ENCODE data around the gene YTHDC1.
"Not testable (repeated sequence)": the region's sequence is repeated elsewhere in the genome, so short reads cannot be mapped to it uniquely, and the experiment has no call there.

The YTHDC1 gene

GRCh38 chr4:68349649-68350360, at the start of gene YTHDC1:
Gene YTHDC1, minus strand, starts transcription at chr4:68350090. Its CDS starts 337 bp downstream, at chr4:68349753.
- DNase-seq (ENCODE audit: low read depth in 2 of 2): peak; percentile 90 to 92

DNA sequence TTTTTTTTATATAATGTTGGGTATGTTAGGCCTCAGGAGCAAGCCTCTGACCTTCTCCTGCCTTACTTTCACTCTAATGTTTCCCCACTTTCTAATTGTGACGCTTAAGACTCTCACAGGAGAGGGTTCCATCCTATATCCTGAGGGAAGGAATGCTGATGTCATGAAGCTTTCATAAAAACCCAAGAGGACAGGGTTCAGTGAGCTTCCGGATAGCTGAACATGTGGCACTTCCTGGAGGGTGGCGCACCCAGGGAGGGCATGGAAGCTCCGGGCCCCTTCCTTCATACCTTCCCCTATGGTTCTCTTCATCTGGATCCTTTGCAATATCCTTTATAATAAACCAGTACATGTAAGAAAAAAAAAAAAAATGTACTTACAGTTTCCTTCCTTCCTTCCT, 49.4 kb upstream of the YTHDC1 start:
- DNase-seq (ENCODE audit: low read depth in 2 of 2): no peak

- DNase-seq (ENCODE audit: low read depth in 2 of 2): no peak
Observed at GRCh38 chr4:68396756-68397155, 46.9 kb upstream of the YTHDC1 start.

DNA sequence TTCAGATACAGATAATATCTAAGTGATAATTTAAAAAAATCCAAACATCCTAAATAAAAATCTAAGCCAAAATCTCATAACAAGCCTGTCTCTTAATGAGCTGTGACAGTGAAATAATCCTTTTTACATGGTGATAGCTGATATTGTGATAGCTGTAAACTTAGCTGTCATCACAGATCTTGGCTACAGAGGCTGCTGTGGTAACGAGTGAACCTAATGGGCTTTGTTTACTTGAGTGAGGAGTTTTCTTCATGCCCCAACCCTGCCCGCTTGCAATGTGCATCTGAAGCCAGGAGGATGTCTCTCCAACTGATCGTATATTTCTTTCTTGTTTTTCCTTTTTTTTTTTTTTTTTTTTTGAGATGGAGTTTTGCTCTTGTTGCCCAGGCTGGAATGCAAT, 41.5 kb upstream of the YTHDC1 start:
- DNase-seq (ENCODE audit: low read depth in 2 of 2): no peak

- DNase-seq (ENCODE audit: low read depth in 2 of 2): no peak
Observed at GRCh38 chr4:68390205-68390935, 40.5 kb upstream of the YTHDC1 start.

DNA sequence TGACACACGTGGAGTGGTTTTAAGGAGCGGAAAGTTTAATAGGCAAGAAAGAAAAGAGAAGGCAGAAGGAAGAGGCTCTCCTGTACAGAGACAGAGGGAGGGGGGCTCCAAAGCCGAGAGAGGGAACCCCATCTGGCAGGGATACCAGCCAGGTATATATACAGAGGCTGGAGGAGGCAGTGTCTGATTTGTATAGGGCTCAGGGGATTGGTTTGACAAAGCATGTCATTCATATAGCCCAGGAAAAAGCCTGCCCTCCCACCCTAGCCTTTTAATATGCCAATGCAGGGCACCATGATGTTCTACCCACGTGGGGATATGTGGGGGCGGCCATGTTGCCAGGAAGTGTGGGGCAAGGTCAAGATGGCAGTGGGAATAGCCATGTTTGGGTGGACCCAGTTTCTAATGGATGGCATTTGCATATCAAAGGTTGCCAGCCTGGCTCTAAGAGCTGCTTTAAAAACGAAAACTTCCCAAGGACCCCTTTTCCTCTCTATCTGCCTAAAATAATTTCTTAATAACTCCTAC, 39.6 kb upstream of the YTHDC1 start:
- not testable (repeated sequence) for DNase-seq (ENCODE audit: low read depth in 2 of 2)

- DNase-seq (ENCODE audit: low read depth in 2 of 2): no peak
Observed at GRCh38 chr4:68388347-68388865, 38.5 kb upstream of the YTHDC1 start.

DNA sequence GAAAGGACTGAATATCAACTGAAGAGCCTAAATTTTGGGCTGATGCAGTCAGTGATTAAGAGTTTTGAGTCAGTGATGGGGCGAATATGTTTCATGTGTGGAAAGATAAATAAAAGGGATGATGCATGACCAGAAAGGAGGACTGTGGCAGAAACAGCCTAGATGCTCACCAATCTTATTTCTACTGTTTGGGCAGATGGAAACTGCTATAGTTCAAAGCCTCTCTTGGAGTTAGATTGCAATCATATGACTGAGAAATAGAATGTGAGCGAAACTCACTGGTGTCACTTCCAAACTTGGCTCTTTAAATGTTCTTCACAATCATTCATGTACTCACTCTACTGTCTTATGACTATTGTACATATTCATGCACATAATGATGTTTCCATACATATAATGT, 35.4 kb upstream of the YTHDC1 start:
- no peak for DNase-seq (ENCODE audit: low read depth in 2 of 2)

DNA sequence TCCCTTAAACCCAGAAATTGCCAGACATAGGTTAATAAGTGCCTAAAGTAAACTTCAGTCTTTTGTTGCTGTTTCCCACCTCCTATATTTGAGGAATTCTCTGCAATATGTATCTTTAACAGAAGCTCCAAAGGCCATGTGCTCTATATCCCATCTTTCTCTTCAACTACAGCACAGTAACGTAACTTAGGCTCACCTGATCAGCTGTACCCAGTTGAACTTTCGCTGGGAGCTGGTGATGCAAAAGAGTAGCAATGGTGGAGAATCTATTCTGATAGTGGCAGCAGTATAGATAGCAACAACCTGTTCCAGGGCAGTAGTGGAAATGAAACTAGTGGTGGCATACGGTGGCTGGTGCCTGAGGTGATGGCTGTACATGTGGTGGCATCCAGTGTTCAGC, 33.2 kb upstream of the YTHDC1 start:
- no peak for DNase-seq (ENCODE audit: low read depth in 2 of 2)

DNA sequence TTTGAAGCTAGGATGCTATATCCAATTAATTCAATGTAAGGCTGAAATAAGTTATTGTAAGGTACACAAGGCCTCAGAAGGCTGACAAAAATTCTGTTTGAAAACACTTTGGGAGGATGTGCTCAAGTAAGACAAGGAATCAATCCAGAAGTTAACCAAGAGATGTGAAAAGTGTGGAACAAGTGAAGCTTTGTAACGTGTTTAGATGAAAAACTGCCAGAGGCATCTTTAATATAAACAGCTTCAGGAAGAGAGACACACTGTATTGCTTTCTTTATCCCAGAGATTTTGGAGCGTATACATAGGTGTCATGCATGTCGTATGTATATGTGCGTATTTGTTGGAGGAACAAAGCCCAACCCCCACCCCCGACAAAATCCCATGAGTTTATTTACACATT, 28.3 kb upstream of the YTHDC1 start:
- DNase-seq (ENCODE audit: low read depth in 2 of 2): no peak

DNA sequence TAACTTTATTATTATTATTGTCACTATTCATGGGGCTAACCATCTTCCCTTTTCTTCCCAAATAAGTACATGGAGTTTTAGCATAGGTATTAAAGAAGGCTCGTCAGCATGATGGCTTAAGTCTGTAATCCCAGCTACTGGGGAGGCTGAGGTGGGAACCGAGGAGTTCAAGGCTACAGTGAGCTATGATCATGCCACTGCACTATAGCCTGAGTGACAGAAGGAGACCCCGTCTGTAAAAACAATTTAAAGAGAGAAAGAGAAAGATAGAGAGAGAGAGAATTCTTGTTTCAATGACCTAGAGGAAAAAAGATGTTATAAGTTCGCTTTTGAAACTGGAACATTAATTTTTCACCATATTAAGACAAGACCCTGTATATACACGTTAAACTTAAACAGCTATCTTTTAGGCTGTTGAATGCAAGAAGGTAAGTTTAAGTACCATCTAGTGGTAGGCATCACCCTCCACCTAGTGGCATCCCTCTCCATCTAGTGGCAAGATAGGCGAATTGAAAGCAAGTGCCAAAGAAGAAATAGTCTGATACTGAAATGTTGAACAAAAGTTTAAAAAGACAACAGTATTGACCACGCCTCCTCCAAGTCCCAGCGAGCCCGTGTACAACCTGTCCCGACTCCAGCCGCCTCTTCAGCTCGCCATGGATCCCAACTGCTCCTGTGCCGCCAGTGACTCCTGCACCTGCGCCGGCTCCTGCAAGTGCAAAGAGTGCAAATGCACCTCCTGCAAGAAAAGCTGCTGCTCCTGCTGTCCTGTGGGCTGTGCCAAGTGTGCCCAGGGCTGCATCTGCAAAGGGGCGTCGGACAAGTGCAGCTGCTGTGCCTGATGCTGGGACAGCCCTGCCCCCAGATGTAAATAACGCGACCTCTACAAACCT, 26.0 kb upstream of the YTHDC1 start:
- peak in 1 of 2 donors; percentile 23 for DNase-seq (ENCODE audit: low read depth in 2 of 2)

DNA sequence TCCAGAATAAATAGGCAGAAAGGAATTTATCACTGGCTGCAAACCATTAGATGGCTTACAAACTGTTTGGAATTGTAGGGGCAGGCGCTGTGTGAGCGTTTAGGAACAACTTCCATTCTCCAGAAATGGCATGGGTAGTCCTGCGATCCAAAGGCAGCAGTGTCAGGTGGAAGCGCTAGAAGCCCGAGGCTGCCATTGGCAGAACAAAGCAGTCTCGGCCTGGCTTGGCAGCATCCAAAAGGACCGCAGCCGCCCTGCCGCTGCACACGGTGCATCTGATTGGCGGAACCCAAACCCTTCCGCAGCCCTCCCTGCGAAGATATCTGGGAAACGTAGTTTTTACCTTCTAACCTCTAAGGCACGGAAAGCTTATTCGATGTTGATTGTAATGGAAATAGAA, 23.6 kb upstream of the YTHDC1 start:
- DNase-seq (ENCODE audit: low read depth in 2 of 2): peak; percentile 18 to 50

GRCh38 chr4:68372588-68372987, 22.7 kb upstream of the YTHDC1 start:
- no peak for DNase-seq (ENCODE audit: low read depth in 2 of 2)

DNA sequence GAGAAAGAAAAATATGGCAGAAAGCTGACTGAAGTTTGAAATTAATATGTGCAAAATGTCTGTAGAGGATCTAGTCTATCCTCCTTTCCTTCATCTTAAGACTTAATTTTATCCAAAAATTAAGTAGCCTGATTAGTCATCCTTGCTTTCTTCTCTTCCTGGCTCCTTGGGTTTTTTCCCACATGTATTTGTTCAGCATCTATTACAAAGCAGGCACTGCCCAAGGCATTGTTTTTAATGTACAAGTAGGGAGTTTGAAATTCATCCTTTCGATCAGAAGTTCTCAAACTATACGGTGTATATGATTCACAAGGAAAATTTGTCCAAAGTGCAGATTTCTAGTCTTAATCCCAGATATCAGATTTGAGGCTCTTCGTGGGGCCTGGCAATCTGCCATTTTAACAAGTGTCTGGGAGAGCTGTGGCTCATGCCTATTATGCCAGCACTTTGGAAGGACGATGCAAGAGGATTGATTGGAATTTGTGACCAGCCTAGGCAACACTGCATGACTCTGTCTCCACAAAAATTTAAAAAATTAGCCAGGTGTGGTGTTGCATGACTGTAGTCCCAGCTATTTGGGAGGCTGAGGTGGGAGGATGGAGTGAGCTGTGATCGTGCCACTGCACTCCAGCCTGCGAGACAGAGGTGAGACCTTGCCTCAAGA, 19.4 kb upstream of the YTHDC1 start:
- DNase-seq (ENCODE audit: low read depth in 2 of 2): no peak

DNA sequence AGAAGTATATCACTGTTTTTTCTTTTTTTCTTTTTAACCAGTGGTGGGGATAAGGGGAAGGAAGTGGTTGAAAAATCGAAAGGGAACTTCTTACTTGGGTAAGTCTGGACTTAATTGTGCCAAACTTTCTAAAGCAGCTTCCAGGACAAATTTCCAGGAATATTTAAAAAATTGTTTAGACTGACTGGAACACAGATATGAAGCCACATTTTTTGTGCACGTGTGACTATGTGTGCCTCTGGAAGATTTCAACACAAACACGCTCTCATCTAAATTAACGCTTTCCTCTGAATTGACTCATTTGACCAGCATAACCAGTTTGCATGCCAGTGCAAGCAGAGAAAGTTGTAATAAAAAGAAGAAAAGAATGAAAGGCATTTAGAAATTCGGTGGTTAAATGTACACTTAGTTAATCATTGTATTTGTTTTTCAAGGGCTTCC, 18.8 kb upstream of the YTHDC1 start:
- no peak for DNase-seq (ENCODE audit: low read depth in 2 of 2)

DNA sequence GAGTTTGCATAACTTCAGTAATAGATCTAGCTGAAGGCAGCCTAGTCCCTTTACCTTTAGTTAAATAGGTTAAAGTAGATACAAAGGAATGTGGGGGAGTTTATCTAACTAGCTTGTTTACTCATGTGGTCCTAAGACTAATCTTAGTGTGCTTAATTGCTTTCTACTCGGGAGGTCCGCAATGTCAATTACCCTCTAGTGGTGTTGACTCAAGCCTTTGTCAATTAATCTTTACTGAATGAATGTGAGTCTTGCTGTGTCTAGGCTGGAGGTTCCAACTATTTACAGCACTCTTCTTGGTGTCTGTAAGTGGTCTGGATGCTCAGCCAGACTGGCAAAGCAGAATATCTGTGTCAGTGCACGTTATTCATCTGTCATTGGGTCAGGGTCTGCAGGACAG, 17.9 kb upstream of the YTHDC1 start:
- DNase-seq (ENCODE audit: low read depth in 2 of 2): no peak

DNA sequence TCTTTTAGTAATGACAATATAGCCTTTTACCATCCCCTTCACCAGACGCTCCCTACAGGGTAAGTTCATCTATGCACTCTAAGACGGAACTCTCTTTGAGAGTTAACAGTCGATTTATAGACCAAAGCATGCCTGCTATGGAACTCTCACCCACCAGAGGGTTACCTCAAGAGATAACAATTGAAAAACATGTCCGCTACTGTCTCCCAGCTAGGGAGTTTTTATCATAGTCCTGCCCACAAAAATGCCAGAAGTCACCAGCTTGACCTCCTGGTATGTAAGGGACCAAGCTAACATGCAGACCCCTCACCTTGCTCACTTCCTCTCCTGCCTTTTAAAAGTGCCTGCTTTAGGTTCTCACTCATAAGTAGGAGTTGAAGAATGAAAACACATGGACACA, 16.7 kb upstream of the YTHDC1 start:
- no peak for DNase-seq (ENCODE audit: low read depth in 2 of 2)

DNA sequence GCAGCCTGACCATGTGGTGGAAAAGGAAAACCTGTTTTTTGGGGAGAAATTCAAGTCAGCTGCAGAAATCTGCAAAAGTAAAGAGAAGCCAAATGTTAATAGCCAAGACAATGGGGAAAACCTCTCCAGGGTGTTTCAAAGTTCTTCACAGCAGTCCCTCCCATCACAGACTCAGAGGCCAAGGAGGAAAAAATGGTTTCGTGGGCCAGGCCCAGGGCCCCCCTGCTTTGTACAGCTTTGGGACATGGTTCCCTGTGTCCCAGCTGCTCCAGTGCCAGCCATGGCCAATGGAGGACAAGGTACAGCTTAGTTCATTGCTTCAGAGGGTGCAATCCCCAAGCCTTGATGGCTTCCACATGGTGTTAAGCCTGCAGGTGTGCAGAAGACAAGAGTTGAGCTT, 15.2 kb upstream of the YTHDC1 start:
- no peak for DNase-seq (ENCODE audit: low read depth in 2 of 2)

DNA sequence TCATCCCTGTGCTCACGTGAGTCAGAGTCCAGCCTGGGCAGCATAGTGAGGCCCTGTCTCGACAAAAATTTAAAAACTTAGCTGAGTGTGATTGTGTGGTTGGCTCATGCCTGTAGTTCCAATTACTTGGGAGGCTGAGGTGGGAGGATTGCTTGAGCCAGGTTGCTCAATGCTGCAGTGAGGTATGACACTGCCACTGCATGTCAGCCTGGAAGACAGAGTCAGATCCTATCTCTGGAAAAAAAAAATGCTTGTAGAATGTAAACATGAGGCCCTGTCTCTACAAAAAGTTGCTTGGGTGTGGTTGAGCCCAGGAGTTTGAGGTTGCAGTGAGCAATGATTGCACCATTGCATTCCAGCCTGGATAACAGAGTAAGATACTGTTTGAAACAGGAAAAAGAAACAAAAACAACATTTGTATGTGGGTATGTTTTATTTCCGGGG, 11.3 kb upstream of the YTHDC1 start:
- DNase-seq (ENCODE audit: low read depth in 2 of 2): no peak

GRCh38 chr4:68360231-68360968, 10.5 kb upstream of the YTHDC1 start:
- no peak for DNase-seq (ENCODE audit: low read depth in 2 of 2)

GRCh38 chr4:68359508-68359907, 9.6 kb upstream of the YTHDC1 start:
- no peak for DNase-seq (ENCODE audit: low read depth in 2 of 2)

All from stimulated activated CD4-positive, alpha-beta T cell treated with anti-CD3 and anti-CD28 coated beads, Interleukin-15, amount 100 ng/mL, for 48 hours (primary cell).